HT1080 (cell line): Measurements from ENCODE around the gene ZGPAT. TPM values are rescaled to one million over a fixed set of nuclear protein-coding genes. Genes with fewer than 3 reads are reported as not detected.

Source experiments
- DNase-seq: peaks from one replicate; pipeline ENCODE4 v3.0.0-alpha.2; 2015; ENCODE audit warnings: low read depth
- small RNA-seq: library from RNA; depleted of rRNA; stranded (forward); fragments of <200 nt; gene quantifications from one replicate; pipeline ENCODE3, GENCODE V24; 2014
- total RNA-seq: library from RNA; depleted of rRNA; stranded (reverse); fragments of >200 nt; shearing (Covaris generic); gene quantifications from 2 replicates; pipeline ENCODE4 v1.2.3, GENCODE V29; 2014; rRNA removed

The ZGPAT gene
- total RNA-seq, 1 experiment from 2014 or later, result 29.1 TPM

- peak; percentile 11 for DNase-seq
These were observed 70.4 kb downstream of the ZGPAT start for GRCh38 chr20:63778034-63778752.

GRCh38 chr20:63778857-63779256 lies 71.0 kb downstream of the ZGPAT start:
- no peak for DNase-seq

GRCh38 chr20:63781181-63781580 lies 73.3 kb downstream of the ZGPAT start:
- no peak for DNase-seq

- peak; percentile 17 for DNase-seq
These were observed 74.2 kb downstream of the ZGPAT start for GRCh38 chr20:63782051-63782471.

GRCh38 chr20:63782521-63782971 lies 74.7 kb downstream of the ZGPAT start:
- no peak for DNase-seq

GRCh38 chr20:63783970-63784369 lies 76.1 kb downstream of the ZGPAT start:
- no peak for DNase-seq

GRCh38 chr20:63785691-63786131 lies 77.9 kb downstream of the ZGPAT start:
- DNase-seq, result no peak

Small RNA genes lying within 50 kb of the gene (small RNA-seq; reads per million reads assigned to genes)
- gene LIME1 (not detected), gene TNFRSF6B (not detected)

Other genes starting within 250 kb of the ZGPAT start
- under 0.01 and 0.23 TPM in 2 replicates for gene KCNQ2, start 235.4 kb upstream of the ZGPAT start, total RNA-seq
- 203 and 276 TPM in 2 replicates for gene EEF1A2, start 209.0 kb upstream of the ZGPAT start, total RNA-seq
- gene PPDPF, start 187.3 kb upstream of the ZGPAT start, total RNA-seq, result 35.3 and 143 TPM in 2 replicates
- gene PTK6, start 170.7 kb upstream of the ZGPAT start, total RNA-seq, result not detected in 2 replicates
- not detected in 2 replicates for gene SRMS, start 160.3 kb upstream of the ZGPAT start, total RNA-seq
- not detected in 2 replicates for gene FNDC11, start 153.9 kb upstream of the ZGPAT start, total RNA-seq
- 10.8 and 11.7 TPM in 2 replicates for gene HELZ2, start 133.8 kb upstream of the ZGPAT start, total RNA-seq
- gene GMEB2, start 80.9 kb upstream of the ZGPAT start, total RNA-seq, result 18.3 and 22.0 TPM in 2 replicates
- gene STMN3, start 54.6 kb upstream of the ZGPAT start, total RNA-seq, result 30.9 and 33.2 TPM in 2 replicates
- 13.1 and 19.3 TPM in 2 replicates for gene RTEL1, start 49.7 kb upstream of the ZGPAT start, total RNA-seq
- gene TNFRSF6B, start 11.4 kb upstream of the ZGPAT start, total RNA-seq, result 5.9 and 7.2 TPM in 2 replicates
- gene ARFRP1, start 63 bp upstream of the ZGPAT start, total RNA-seq, result 44.6 and 46.2 TPM in 2 replicates
- gene LIME1, start 28.6 kb downstream of the ZGPAT start, total RNA-seq, result 5.8 and 10.3 TPM in 2 replicates
- 39.8 and 49.2 TPM in 2 replicates for gene SLC2A4RG, start 31.7 kb downstream of the ZGPAT start, total RNA-seq
- gene ZBTB46, start 123.2 kb downstream of the ZGPAT start, total RNA-seq, result 0.19 and 0.20 TPM in 2 replicates
- not detected in 2 replicates for gene ABHD16B, start 153.5 kb downstream of the ZGPAT start, total RNA-seq
- 119 and 120 TPM in 2 replicates for gene TPD52L2, start 157.2 kb downstream of the ZGPAT start, total RNA-seq
- gene DNAJC5, start 187.1 kb downstream of the ZGPAT start, total RNA-seq, result 51.4 and 60.0 TPM in 2 replicates
- gene UCKL1, start 248.4 kb downstream of the ZGPAT start, total RNA-seq, result 17.1 and 26.0 TPM in 2 replicates